SU-DHL-6 (cell line): Measurements from ENCODE around the gene ADPRH.
"Not testable (repeated sequence)": the region's sequence is repeated elsewhere in the genome, so short reads cannot be mapped to it uniquely, and the experiment has no call there.

ENCODE experiments used
- H2AFZ ChIP-seq: fragments of 200-600 bp; sonication (generic); 2 replicates; pipeline ENCODE4 v1.6.1; 2014; ENCODE audit warnings: low read depth, mild to moderate bottlenecking, moderate library complexity, mixed read lengths, antibody characterized with exemption, low read length; ENCODE audit not compliant: severe bottlenecking
- H3F3A ChIP-seq: fragments of 200-600 bp; shearing (Covaris generic); 2 replicates; pipeline ENCODE4 v1.6.0; 2016; ENCODE audit warnings: antibody characterized with exemption, mild to moderate bottlenecking; ENCODE audit not compliant: insufficient read depth
- H3K27ac ChIP-seq: fragments of 200-600 bp; sonication (generic); 2 replicates; pipeline ENCODE4 v1.5.1; 2016; ENCODE audit warnings: low read depth, mild to moderate bottlenecking, low read length, moderate library complexity, mixed read lengths
- H3K27me3 ChIP-seq: fragments of 200-600 bp; sonication (generic), shearing (Covaris generic); 2 replicates; pipeline ENCODE4 v1.6.0; 2014; ENCODE audit warnings: mild to moderate bottlenecking, low read length
- H3K36me3 ChIP-seq: fragments of 200-600 bp; sonication (generic); 2 replicates; pipeline ENCODE4 v1.6.1; 2014; ENCODE audit warnings: mild to moderate bottlenecking, low read length, mixed read lengths
- H3K4me2 ChIP-seq: fragments of 300-600, 200-600 bp; shearing (Covaris generic), sonication (generic); 2 replicates; pipeline ENCODE4 v1.6.0; 2014; ENCODE audit warnings: low read length, low read depth, mild to moderate bottlenecking; ENCODE audit not compliant: poor library complexity, severe bottlenecking
- H3K4me3 ChIP-seq: fragments of 200-600 bp; sonication (generic); 2 replicates; pipeline ENCODE4 v1.5.1; 2014; ENCODE audit warnings: antibody characterized with exemption, low read length, mild to moderate bottlenecking, mixed read lengths; ENCODE audit not compliant: insufficient read depth, poor library complexity, severe bottlenecking
- H3K79me2 ChIP-seq: fragments of 200-600 bp; sonication (generic); 2 replicates; pipeline ENCODE4 v1.6.1; 2014; ENCODE audit warnings: mild to moderate bottlenecking, low read length, moderate library complexity; ENCODE audit not compliant: insufficient read depth
- H3K9ac ChIP-seq: fragments of 200-600 bp; sonication (generic); 2 replicates; pipeline ENCODE4 v1.7.0; 2014; ENCODE audit warnings: mild to moderate bottlenecking, low read length
- H3K9me2 ChIP-seq: fragments of 200-600 bp; sonication (generic); replicated peaks from 2 replicates; pipeline ENCODE4 v1.6.1; 2014; ENCODE audit warnings: low read length; ENCODE audit not compliant: insufficient read depth
- H3K9me3 ChIP-seq: fragments of 200-600 bp; sonication (generic); 2 replicates; pipeline ENCODE4 v1.6.1; 2014; ENCODE audit warnings: low read length, mixed read lengths; ENCODE audit not compliant: insufficient read depth
- H4K20me1 ChIP-seq: fragments of 200-600 bp; sonication (generic); 2 replicates; pipeline ENCODE4 v1.6.1; 2014; ENCODE audit warnings: low read depth, mild to moderate bottlenecking, antibody characterized with exemption, low read length, moderate library complexity, mixed read lengths
- EZH2phosphoT487 ChIP-seq: fragments of 200-600 bp; sonication (generic), shearing (Covaris generic); conservative IDR thresholded peaks from 2 replicates; pipeline ENCODE4 v1.6.1; 2018; ENCODE audit warnings: mild to moderate bottlenecking, antibody characterized with exemption, low read length, moderate library complexity, mixed read lengths
- TF ChIP-seq, protein P1 (sequence below): fragments of 200-600 bp; sonication (generic); IDR thresholded peaks from one replicate; pipeline ENCODE4 v1.5.1; 2017; ENCODE audit warnings: antibody characterized with exemption, mild to moderate bottlenecking, low read length, moderate library complexity; ENCODE audit not compliant: insufficient read depth, poor library complexity, severe bottlenecking

The ADPRH gene

GRCh38 chr3:119560160-119560559 is 19.1 kb upstream of the ADPRH start:
- Histone ChIP-seq H2AFZ (peak overlapping the region; percentile 76), H3K9me2 (no peaks in the 10 kb centered on the region), H3K9ac (peak overlapping the region; percentile 77), H3K79me2 (peaks cover 52% of the 10 kb centered on the region), H3F3A (peaks cover 35% of the 10 kb centered on the region), H3K27ac (peak overlapping the region; percentile 96), H3K4me3 (peak overlapping the region; percentile 48), H3K4me2 (peak overlapping the region; percentile 68), H3K9me3 (no peaks in the 10 kb centered on the region), H4K20me1 (no peaks in the 10 kb centered on the region), H3K36me3 (peaks cover 15% of the 10 kb centered on the region), H3K27me3 (no peaks in the 10 kb centered on the region)
- TF ChIP-seq EZH2phosphoT487, result no peak
- TF ChIP-seq, protein P1, sequence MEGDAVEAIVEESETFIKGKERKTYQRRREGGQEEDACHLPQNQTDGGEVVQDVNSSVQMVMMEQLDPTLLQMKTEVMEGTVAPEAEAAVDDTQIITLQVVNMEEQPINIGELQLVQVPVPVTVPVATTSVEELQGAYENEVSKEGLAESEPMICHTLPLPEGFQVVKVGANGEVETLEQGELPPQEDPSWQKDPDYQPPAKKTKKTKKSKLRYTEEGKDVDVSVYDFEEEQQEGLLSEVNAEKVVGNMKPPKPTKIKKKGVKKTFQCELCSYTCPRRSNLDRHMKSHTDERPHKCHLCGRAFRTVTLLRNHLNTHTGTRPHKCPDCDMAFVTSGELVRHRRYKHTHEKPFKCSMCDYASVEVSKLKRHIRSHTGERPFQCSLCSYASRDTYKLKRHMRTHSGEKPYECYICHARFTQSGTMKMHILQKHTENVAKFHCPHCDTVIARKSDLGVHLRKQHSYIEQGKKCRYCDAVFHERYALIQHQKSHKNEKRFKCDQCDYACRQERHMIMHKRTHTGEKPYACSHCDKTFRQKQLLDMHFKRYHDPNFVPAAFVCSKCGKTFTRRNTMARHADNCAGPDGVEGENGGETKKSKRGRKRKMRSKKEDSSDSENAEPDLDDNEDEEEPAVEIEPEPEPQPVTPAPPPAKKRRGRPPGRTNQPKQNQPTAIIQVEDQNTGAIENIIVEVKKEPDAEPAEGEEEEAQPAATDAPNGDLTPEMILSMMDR, result no peak

GRCh38 chr3:119562307-119562961 is 16.9 kb upstream of the ADPRH start:
- Histone ChIP-seq H3K79me2 (peaks cover 29% of the 10 kb centered on the region), H3K9me2 (no peaks in the 10 kb centered on the region), H4K20me1 (no peaks in the 10 kb centered on the region), H3K9ac (peak overlapping the region; percentile 77), H3K27ac (peak overlapping the region; percentile 96), H3K4me3 (peak overlapping the region; percentile 48), H3K9me3 (no peaks in the 10 kb centered on the region), H3K27me3 (no peaks in the 10 kb centered on the region), H3K36me3 (no peaks in the 10 kb centered on the region; the same call in 1 of the 2 replicates), H2AFZ (peak overlapping the region; percentile 44), H3K4me2 (peak overlapping the region; percentile 68), H3F3A (peaks cover 32% of the 10 kb centered on the region)
- no peak for TF ChIP-seq EZH2phosphoT487
- TF ChIP-seq, protein P1, result no peak

GRCh38 chr3:119563334-119563733 is 16.0 kb upstream of the ADPRH start:
- H3K27me3 ChIP-seq, H3K4me3 ChIP-seq, H3K36me3 ChIP-seq, H2AFZ ChIP-seq, H3K9ac ChIP-seq, H3K9me3 ChIP-seq, H3K9me2 ChIP-seq, H4K20me1 ChIP-seq: not testable (repeated sequence)
- peaks cover 20% of the 10 kb centered on the region for H3K79me2 ChIP-seq
- peak overlapping the region; percentile 96 for H3K27ac ChIP-seq
- peaks cover 32% of the 10 kb centered on the region for H3F3A ChIP-seq
- H3K4me2 ChIP-seq, result peak overlapping the region; percentile 68

GRCh38 chr3:119569156-119569555 is 10.1 kb upstream of the ADPRH start:
- no peak overlapping the region for H3K4me2 ChIP-seq
- no peaks in the 10 kb centered on the region for H3K9me2 ChIP-seq
- H3K36me3 ChIP-seq, result no peaks in the 10 kb centered on the region
- no peaks in the 10 kb centered on the region for H3K9me3 ChIP-seq
- H4K20me1 ChIP-seq, result no peaks in the 10 kb centered on the region
- no peaks in the 10 kb centered on the region for H3K79me2 ChIP-seq
- H3K4me3 ChIP-seq, result no peak overlapping the region
- no peaks in the 10 kb centered on the region for H3F3A ChIP-seq
- no peak overlapping the region for H2AFZ ChIP-seq
- H3K27me3 ChIP-seq, result no peaks in the 10 kb centered on the region
- H3K9ac ChIP-seq, result no peak overlapping the region
- no peak overlapping the region for H3K27ac ChIP-seq
- no peak for TF ChIP-seq EZH2phosphoT487
- TF ChIP-seq, protein P1, result no peak
